HG02798 (cell line): ENCODE results near the gene SIRT6.
"Not testable (repeated sequence)": the region's sequence is repeated elsewhere in the genome, so short reads cannot be mapped to it uniquely, and the experiment has no call there.

ENCODE experiments used
- ATAC-seq: cut with Tn5 transposase; IDR thresholded peaks from one replicate; pipeline ENCODE4 v1.9.1; 2021; ENCODE audit warnings: mild to moderate bottlenecking; ENCODE audit not compliant: unreplicated experiment, poor library complexity

The SIRT6 gene

GRCh38 chr19:4200940-4201542, 18.7 kb upstream of the SIRT6 start:
- ATAC-seq: no peak

DNA sequence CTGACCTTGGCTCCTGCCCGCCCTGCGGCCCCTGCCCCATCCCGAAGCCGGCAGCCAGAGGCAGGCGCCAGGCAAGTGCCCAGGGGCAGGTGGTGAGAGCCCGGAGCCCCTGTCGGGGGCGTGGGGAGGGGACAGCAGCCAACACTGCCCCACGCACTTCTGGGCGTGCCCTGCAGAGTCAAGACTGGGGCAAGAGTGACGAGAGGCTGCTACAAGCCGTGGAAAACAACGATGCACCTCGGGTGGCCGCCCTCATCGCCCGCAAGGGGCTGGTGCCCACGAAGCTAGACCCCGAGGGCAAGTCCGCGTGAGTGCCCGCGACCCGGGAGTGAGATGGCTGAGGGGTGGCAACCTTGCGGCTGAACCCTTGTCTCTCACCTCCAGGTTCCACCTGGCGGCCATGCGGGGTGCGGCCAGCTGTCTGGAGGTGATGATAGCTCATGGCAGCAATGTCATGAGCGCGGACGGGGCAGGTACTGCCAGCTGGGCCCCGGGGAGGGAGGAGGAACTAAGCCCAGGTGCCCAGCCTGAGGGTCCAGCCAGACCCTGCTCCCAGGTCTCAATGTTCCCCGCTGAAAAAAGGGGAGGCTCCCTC, 17.4 kb upstream of the SIRT6 start:
- ATAC-seq: no peak

DNA sequence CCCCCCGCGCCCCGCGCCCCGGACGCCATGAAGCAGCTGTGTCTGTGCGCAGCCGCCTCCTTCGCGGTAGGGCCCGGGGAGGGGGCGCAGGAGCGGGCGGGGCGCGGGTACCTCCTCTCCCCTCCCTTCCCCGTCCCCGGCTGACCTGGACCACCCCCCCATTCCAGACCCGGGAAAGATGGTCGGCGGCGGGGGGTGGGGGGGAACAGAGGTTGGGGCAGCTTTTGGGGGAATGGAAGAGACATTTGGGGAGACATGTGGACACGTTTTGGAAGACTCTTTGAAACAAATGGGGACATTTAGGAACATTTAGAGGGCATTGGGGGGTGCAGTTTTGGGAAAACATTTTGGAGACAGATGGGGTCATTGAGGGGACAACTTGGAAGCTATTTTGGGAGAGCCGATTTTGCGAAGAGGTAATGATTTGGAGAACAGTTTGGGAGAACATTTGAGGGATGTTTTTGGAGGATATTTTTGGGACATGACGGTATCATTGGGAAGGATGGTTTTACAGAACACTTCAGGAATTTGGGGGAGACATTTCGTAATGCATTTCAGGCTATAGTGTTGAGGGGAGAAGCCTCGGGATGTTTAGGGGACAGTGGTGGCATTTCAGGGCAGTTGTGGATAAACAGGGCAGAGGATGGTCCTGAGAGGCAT, 16.2 kb upstream of the SIRT6 start:
- no peak for ATAC-seq

DNA sequence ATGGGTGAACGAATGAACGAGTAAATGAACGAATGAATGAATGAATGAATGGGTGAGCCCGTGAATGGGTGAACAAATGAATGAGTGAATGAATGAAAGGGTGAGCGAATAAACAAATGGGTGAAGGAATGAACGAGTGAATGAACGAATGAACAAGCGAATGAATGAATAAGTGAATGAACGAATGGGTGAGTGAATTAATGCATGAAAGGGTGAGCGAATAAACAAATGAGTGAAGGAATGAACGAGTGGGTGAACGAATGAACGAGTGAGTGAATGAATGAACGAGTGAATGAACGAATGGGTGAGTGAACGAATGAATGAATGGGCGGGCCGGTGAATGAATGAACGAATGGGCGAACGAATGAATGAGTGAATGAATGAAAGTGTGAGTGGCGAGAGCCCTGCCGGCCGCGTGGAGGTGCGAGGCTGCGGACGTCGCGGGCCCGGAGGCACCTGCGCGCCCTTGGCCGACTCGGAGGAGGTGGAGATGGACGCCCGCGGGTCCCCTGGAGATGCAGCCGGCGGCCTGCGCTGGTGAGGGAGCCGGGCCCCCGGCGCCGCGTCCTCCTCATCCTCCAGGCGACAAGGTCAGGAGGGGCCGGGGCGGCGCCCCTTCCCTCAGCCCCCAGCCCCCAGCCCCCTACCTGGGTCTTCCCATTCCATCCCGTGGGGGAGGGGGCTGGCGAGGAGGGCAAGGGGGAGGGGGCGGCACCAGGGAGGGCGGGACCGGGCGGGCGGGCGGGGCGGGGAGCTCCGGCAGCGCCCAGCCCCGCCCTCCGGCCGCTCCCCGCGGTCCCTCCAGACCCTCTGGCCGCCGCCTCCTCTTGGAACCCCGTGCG, 15.5 kb upstream of the SIRT6 start:
- ATAC-seq: no peak

GRCh38 chr19:4197228-4197624, 14.9 kb upstream of the SIRT6 start:
- no peak for ATAC-seq

DNA sequence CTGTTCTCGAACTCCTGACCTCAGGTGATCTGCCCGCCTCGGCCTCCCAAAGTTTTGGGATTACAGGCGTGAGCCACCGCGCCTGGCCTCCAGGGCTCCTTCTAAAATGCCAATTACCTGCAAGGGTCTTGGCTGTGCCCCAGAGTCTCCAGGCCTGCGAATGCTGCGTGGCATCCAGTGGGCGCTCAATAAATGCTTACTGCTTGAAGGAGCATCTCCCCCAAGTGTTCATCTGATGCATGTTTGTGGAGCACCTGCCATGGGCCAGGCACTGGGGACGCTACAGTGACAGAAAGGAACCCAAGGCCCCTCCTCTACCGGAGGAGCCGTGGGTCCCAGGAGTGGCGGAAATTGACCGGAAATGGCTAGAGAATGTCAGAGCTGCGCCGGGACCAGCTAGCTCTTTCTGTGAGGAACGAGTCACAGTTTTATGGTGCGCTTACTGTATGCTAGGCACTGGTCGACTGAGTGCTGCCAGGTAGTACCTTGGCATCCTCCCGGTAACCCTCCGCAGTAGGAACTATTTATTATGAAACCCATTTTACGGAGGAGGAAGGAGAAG, 14.3 kb upstream of the SIRT6 start:
- no peak for ATAC-seq

DNA sequence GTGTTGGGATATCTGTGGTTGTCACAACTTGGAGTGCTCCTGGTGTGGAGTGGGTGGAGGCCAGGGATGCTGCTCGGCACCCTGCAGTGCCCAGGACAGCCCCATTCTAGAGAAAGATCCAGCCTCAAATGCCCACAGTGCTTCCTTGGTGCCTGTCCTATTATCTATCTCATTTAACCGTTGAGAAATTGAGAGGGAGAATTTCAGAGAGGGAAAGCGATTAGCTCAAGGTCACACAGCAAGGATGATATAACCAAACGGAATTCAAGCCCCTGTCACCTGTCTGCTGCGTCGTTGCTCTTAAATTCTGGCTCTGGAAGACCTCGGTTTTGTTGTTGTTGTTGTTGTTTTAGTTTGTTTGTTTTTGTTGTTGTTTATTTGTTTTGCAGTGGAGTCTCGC, 13.6 kb upstream of the SIRT6 start:
- ATAC-seq: no peak

- ATAC-seq: no peak
These were observed 12.0 kb upstream of the SIRT6 start for GRCh38 chr19:4194353-4194752.

DNA sequence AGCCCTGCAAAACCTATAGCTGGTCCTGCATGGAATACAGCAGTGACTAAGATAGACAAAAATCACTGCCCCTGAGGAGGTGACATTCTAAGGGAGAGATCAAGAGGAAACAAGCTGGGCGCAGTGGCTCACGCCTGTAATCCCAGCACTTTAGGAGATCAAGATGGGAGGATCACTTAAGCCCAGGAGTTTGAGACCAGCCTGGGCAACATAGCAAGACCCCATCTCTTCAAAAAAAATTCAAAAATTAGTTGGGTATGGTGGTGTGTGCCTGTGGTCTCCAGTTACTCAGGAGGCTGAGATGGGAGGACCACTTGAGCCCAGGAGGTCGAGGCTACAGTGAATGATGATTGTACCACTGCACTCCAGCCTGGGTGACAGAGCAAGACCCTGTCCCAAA, 10.2 kb upstream of the SIRT6 start:
- ATAC-seq: not testable (repeated sequence)

GRCh38 chr19:4189641-4190040, 7.3 kb upstream of the SIRT6 start:
- ATAC-seq: no peak

GRCh38 chr19:4187313-4188122, 5.2 kb upstream of the SIRT6 start:
- ATAC-seq: no peak

GRCh38 chr19:4186087-4186993, 4.0 kb upstream of the SIRT6 start:
- ATAC-seq: no peak

DNA sequence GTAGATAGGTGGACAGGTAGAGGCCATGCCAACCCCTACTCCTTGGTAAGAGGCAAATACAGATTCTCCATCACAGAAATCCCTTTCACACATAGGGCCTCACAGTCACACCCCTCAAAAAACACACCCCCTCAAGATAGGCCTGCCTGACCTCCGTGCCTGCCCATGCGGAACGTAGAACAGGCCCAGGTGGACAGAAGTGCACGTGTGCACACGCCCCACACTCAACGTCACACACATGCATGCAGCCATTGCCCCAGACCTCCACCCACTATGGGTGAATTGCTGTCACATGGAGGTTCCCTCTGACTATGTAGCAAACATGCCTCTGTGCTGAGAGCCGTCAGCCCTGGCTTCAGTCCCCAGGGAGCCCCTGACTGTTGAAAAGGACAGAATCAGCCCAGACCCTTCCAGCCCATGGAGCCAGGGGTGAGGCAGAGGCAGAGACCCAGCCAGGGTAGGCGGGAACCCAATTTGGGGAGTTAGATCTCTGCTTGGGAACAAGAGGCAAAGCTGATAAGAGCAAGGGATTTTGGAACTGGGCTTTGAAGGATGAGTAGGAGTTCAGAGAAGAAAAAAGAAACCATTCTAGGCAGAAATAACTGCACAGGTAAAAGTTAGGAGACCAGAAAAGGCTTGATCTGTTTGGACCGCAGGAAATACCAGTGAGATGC, 3.2 kb upstream of the SIRT6 start:
- no peak for ATAC-seq

GRCh38 chr19:4184718-4185352, 2.5 kb upstream of the SIRT6 start:
- ATAC-seq: no peak

DNA sequence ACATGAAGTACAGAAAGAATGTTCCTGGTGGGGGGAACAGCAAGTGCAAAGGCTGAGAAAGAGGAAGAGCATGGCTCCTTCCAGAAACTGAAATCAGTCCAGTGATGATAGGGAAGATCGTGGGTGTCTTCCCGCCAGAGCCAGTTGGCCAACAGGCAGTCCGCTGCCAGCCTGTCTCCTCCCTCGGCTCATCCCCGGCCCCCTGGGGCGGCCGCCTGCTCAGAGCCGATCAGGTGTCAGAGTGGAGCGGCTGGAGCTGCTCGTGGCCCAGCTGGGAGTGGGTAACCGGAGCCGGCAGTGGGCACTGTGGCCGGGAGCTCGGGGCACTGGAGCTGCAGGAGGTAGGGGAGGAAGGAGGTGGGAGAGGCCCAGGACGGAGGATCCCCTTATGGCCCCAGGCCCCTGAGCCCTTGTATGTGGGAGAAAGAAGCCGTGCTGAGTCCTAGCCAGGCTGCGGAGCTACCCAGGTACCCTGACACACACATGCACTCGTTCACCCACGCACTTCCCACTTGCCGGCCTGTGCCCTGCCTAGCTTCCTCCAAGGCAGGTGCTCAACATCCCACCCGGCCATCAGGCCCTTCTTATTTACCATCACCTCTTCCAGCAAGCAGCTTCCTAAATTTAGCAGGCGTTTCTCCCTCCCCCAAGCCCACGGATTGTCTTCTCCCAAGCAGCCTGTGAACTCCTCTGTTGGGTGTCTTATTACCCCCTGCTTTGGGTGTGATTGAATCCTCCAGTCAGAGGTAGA, 1.8 kb upstream of the SIRT6 start:
- ATAC-seq: no peak

DNA sequence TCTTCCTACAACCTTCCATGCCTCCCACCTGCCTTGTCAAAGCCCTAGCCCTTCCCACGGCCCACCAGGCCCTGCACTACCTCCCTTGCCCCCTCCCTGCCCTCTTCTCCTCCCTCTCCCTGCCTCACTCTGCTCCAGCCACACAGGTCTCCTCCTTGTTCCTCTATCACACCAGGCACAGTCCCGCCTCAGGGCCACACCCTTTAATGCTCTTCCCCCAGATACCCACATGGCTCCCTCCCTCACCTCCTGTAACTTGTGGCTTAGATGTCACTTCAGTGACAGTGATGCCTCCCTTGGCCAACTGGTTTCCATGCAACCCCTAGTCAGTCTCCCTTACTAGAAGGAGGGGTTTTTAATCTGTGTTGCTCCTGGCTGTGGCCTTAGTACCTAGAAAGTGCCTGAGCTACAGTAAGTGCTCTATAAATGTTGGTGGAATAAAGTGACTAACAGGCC, 1.3 kb downstream of the SIRT6 start:
- no peak for ATAC-seq

DNA sequence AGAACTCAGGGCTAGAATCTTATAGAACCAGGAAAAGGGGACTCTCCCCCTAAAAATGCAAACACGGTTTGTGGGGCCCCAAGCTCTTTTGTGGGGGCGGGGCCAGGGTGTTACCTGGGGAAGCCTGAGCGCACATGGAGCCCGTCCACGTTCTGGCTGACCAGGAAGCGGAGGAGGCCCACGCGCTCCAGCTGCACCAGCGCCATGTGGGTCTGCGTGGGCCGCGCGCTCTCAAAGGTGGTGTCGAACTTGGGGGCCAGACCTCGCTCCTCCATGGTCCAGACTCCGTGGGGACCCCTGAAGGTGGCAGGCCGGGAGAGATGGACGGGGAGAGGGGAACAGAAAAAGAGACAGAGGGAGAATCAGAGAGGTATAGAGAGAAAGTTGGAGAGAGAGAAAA, 3.4 kb downstream of the SIRT6 start:
- ATAC-seq: no peak
